ENCODE results near the gene TMEM151B. TPM values are rescaled to one million over a fixed set of nuclear protein-coding genes. Genes with fewer than 3 reads are reported as not detected.

TMEM151B gene
- total RNA-seq, 1 donor from 2014 or later: 0.09 TPM

GRCh38 chr6:44298055-44298803, 28.0 kb downstream of the TMEM151B start:
- Histone ChIP-seq H3K36me3 (ENCODE audit: insufficient read depth, low read length) (peaks cover 3% of the 10 kb centered on the region), H3K79me2 (ENCODE audit: insufficient read depth, low read length) (no peaks in the 10 kb centered on the region), H3K9ac (ENCODE audit: low read length) (no peak overlapping the region), H3K4me2 (ENCODE audit: low read length) (peak overlapping the region; percentile 80), H3K27ac (ENCODE audit: low read depth, low read length) (no peak overlapping the region), H3K27me3 (ENCODE audit: insufficient read depth, low read length) (peaks cover 38% of the 10 kb centered on the region), H3K4me3 (ENCODE audit: insufficient read depth, low read depth, low read length) (no peak overlapping the region), H3K4me1 (ENCODE audit: insufficient read depth, low read length) (peaks cover 12% of the 10 kb centered on the region), H3K9me3 (ENCODE audit: insufficient read depth, low read depth, low read length) (peaks cover 3% of the 10 kb centered on the region), H2AFZ (ENCODE audit: low read depth, low read length) (no peak overlapping the region), H4K20me1 (ENCODE audit: insufficient read depth, low read length) (peaks cover 21% of the 10 kb centered on the region)
- TF ChIP-seq CTCF (IDR thresholded peaks at IDR 0.05; ENCODE audit: insufficient read depth, low read depth, low read length) (no peak), EZH2 (IDR thresholded peaks at IDR 0.05; ENCODE audit: insufficient read depth, low read length) (no peak)
- peaks cover 1% of the 10 kb centered on the region for H3K4me1 Mint-ChIP-seq (ENCODE audit: low read depth, unreplicated experiment)
- no peak for FAIRE-seq
- peak overlapping the region; percentile 41 for H3K27ac Mint-ChIP-seq (ENCODE audit: unreplicated experiment)
- DNase-seq (ENCODE audit: low read depth): no peak
- peaks cover 2% of the 10 kb centered on the region for H3K9me3 Mint-ChIP-seq (ENCODE audit: unreplicated experiment)
- H3K4me3 Mint-ChIP-seq (ENCODE audit: unreplicated experiment): peak overlapping the region; percentile 78
- H3K36me3 Mint-ChIP-seq (ENCODE audit: low read depth, unreplicated experiment): peaks cover 22% of the 10 kb centered on the region
- H3K27me3 Mint-ChIP-seq (ENCODE audit: low read depth, unreplicated experiment): peaks cover 48% of the 10 kb centered on the region

- peaks cover 8% of the 10 kb centered on the region for H3K36me3 ChIP-seq (ENCODE audit: insufficient read depth, low read length)
- H3K9ac ChIP-seq (ENCODE audit: low read length): no peak overlapping the region
- Mint-ChIP-seq H3K36me3 (ENCODE audit: low read depth, unreplicated experiment) (peaks cover 22% of the 10 kb centered on the region), H3K9me3 (ENCODE audit: unreplicated experiment) (no peaks in the 10 kb centered on the region), H3K4me3 (ENCODE audit: unreplicated experiment) (no peak overlapping the region), H3K27ac (ENCODE audit: unreplicated experiment) (peak overlapping the region; percentile 62), H3K4me1 (ENCODE audit: low read depth, unreplicated experiment) (peaks cover 1% of the 10 kb centered on the region), H3K27me3 (ENCODE audit: low read depth, unreplicated experiment) (peaks cover 42% of the 10 kb centered on the region)
- H4K20me1 ChIP-seq (ENCODE audit: insufficient read depth, low read length): peaks cover 21% of the 10 kb centered on the region
- H3K4me3 ChIP-seq (ENCODE audit: insufficient read depth, low read depth, low read length): no peak overlapping the region
- peaks cover 12% of the 10 kb centered on the region for H3K4me1 ChIP-seq (ENCODE audit: insufficient read depth, low read length)
- peaks cover 3% of the 10 kb centered on the region for H3K9me3 ChIP-seq (ENCODE audit: insufficient read depth, low read depth, low read length)
- no peak for FAIRE-seq
- H2AFZ ChIP-seq (ENCODE audit: low read depth, low read length): no peak overlapping the region
- no peak for DNase-seq (ENCODE audit: low read depth)
- no peaks in the 10 kb centered on the region for H3K79me2 ChIP-seq (ENCODE audit: insufficient read depth, low read length)
- no peak for TF ChIP-seq EZH2 (IDR thresholded peaks at IDR 0.05; ENCODE audit: insufficient read depth, low read length)
- no peak for TF ChIP-seq CTCF (IDR thresholded peaks at IDR 0.05; ENCODE audit: insufficient read depth, low read depth, low read length)
- H3K4me2 ChIP-seq (ENCODE audit: low read length): no peak overlapping the region
- H3K27ac ChIP-seq (ENCODE audit: low read depth, low read length): no peak overlapping the region
- H3K27me3 ChIP-seq (ENCODE audit: insufficient read depth, low read length): peaks cover 38% of the 10 kb centered on the region
Measured at GRCh38 chr6:44298864-44299263, 28.6 kb downstream of the TMEM151B start.

- H3K27me3 ChIP-seq (ENCODE audit: insufficient read depth, low read length): peaks cover 32% of the 10 kb centered on the region
- no peaks in the 10 kb centered on the region for H3K9me3 Mint-ChIP-seq (ENCODE audit: unreplicated experiment)
- peaks cover 3% of the 10 kb centered on the region for H3K9me3 ChIP-seq (ENCODE audit: insufficient read depth, low read depth, low read length)
- peaks cover 12% of the 10 kb centered on the region for H3K4me1 ChIP-seq (ENCODE audit: insufficient read depth, low read length)
- no peak overlapping the region for H3K27ac ChIP-seq (ENCODE audit: low read depth, low read length)
- H3K36me3 ChIP-seq (ENCODE audit: insufficient read depth, low read length): peaks cover 14% of the 10 kb centered on the region
- no peak overlapping the region for H3K4me2 ChIP-seq (ENCODE audit: low read length)
- no peak overlapping the region for H3K9ac ChIP-seq (ENCODE audit: low read length)
- no peak overlapping the region for H3K27ac Mint-ChIP-seq (ENCODE audit: unreplicated experiment)
- no peaks in the 10 kb centered on the region for H3K79me2 ChIP-seq (ENCODE audit: insufficient read depth, low read length)
- no peak overlapping the region for H3K4me3 ChIP-seq (ENCODE audit: insufficient read depth, low read depth, low read length)
- TF ChIP-seq CTCF (IDR thresholded peaks at IDR 0.05; ENCODE audit: insufficient read depth, low read depth, low read length) (no peak), EZH2 (IDR thresholded peaks at IDR 0.05; ENCODE audit: insufficient read depth, low read length) (no peak)
- DNase-seq (ENCODE audit: low read depth) (no peak), FAIRE-seq (no peak)
- peaks cover 1% of the 10 kb centered on the region for H3K4me1 Mint-ChIP-seq (ENCODE audit: low read depth, unreplicated experiment)
- no peak overlapping the region for H3K4me3 Mint-ChIP-seq (ENCODE audit: unreplicated experiment)
- peaks cover 21% of the 10 kb centered on the region for H4K20me1 ChIP-seq (ENCODE audit: insufficient read depth, low read length)
- H2AFZ ChIP-seq (ENCODE audit: low read depth, low read length): no peak overlapping the region
- H3K36me3 Mint-ChIP-seq (ENCODE audit: low read depth, unreplicated experiment): peaks cover 22% of the 10 kb centered on the region
- peaks cover 30% of the 10 kb centered on the region for H3K27me3 Mint-ChIP-seq (ENCODE audit: low read depth, unreplicated experiment)
Measured at GRCh38 chr6:44300292-44300823, 30.1 kb downstream of the TMEM151B start.

Data from astrocyte (in vitro differentiated cells and primary cell).